Vagina (tissue), 2 donors: ENCODE data around the gene TBC1D24. TPM values are rescaled to one million over a fixed set of nuclear protein-coding genes. Genes with fewer than 3 reads are reported as not detected.
A peak's percentile ranks its signal among the peaks of the same experiment; 100 is the strongest.

Experiments
- DNase-seq, 2 donors: peaks; one replicate each; pipeline ENCODE4 v3.0.0-alpha.2; 2017; ENCODE audit errors: extremely low spot score in 2 of 2
- H3K27ac ChIP-seq: fragments of 200-600 bp; sonication (generic); one replicate; pipeline ENCODE4 v1.5.1; 2019
- H3K27me3 ChIP-seq: fragments of 200-600 bp; sonication (generic); one replicate; pipeline ENCODE4 v1.5.1; 2019
- H3K36me3 ChIP-seq, 2 donors: fragments of 200-600 bp; sonication (generic); one replicate each; pipeline ENCODE4 v1.5.1; 2017 to 2019
- H3K4me1 ChIP-seq: fragments of 200-600 bp; sonication (generic); one replicate; pipeline ENCODE4 v1.5.1; 2019
- H3K4me3 ChIP-seq, 2 donors: fragments of 200-600 bp; sonication (generic); 1 replicate in 1 of 2; 2 replicates in 1 of 2; pipeline ENCODE4 v1.5.1; 2016 to 2019
- H3K9me3 ChIP-seq: fragments of 200-600 bp; sonication (generic); one replicate; pipeline ENCODE4 v1.5.1; 2019
- POLR2A ChIP-seq, 2 donors: fragments of 450-650 bp; IDR thresholded peaks; one replicate each; pipeline ENCODE4 v1.6.1; 2017; ENCODE audit warnings: antibody characterized with exemption in 2 of 2, mild to moderate bottlenecking in 2 of 2, moderate library complexity in 2 of 2
- POLR2AphosphoS5 ChIP-seq, 2 donors: sonication (generic); formaldehyde crosslinking; IDR thresholded peaks; one replicate each; pipeline ENCODE4 v1.9.0; 2017; ENCODE audit warnings: antibody characterized with exemption in 2 of 2, mild to moderate bottlenecking in 2 of 2, low read depth in 1 of 2; ENCODE audit not compliant: insufficient read depth in 1 of 2
- intact Hi-C: fragments of 100-400 bp; cut with DNase I; formaldehyde crosslinking; loops from one replicate; pipeline ENCODE4 v1.15.1; 2023
- total RNA-seq: library from RNA; depleted of rRNA; stranded (reverse); fragments of >200 nt; gene quantifications from one replicate; pipeline ENCODE4 v1.2.3, GENCODE V29; 2016
- TF ChIP-seq, protein P1 (sequence below), 3 experiments: fragments of 450-650 bp in 2 of 3; fragments of 200-600 bp in 1 of 3; sonication (generic) in 1 of 3; IDR thresholded peaks; one replicate each; pipeline ENCODE4 v1.5.1; 2017 to 2019; ENCODE audit warnings: antibody characterized with exemption in 3 of 3, mild to moderate bottlenecking in 2 of 3, moderate library complexity in 2 of 3

The TBC1D24 gene
- total RNA-seq, 1 donor from 2014 or later, result 9.6 TPM

DNA sequence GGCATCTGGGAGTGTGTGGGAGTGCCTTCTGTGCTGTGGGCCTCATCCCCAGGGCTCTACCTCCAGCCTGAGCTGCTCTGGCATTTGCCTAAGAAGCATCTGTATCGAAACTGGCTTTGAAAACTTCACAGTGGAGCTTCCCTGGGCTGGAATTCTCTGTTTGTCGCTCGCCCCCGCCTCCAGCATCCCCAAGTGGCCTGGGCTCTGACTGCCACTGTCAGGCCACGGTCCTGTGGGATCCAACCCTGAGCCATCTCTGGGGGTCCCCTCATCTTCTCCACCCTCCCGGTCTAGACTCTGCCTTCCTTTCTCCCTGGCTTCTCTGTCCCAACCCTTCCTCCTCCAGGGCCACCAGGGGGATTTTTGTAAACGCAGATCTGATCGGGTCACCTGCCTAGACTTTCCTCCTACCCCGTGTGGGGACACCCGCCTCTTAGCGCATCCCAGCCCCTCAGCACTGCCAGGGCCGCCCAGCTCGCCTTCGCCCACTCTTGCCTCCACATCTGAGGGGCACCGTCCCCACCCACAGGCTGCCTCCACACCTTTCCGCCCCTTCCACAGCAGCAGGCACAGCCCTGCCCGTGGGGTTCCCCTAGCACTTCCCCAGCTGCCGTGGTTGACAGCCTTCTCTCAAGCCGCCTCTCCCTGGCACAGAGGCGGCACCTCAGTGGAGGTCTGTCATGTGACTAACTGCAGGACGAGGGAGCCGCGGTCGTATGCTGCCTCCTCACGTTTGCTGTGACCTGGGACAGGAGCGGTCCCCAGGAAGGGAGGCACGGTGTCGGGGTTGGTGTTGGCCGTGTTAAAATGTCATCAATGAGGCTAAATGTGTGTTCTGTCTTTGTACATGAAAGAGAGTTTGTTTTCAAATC, 12.0 kb downstream of the TBC1D24 start:
- Histone ChIP-seq H3K9me3 (no peaks in the 10 kb centered on the region), H3K27ac (no peak overlapping the region), H3K4me1 (peaks cover 26% of the 10 kb centered on the region), H3K27me3 (no peaks in the 10 kb centered on the region), H3K4me3 (no peak overlapping the region), H3K36me3 (no peaks in the 10 kb centered on the region)
- TF ChIP-seq, protein P1, sequence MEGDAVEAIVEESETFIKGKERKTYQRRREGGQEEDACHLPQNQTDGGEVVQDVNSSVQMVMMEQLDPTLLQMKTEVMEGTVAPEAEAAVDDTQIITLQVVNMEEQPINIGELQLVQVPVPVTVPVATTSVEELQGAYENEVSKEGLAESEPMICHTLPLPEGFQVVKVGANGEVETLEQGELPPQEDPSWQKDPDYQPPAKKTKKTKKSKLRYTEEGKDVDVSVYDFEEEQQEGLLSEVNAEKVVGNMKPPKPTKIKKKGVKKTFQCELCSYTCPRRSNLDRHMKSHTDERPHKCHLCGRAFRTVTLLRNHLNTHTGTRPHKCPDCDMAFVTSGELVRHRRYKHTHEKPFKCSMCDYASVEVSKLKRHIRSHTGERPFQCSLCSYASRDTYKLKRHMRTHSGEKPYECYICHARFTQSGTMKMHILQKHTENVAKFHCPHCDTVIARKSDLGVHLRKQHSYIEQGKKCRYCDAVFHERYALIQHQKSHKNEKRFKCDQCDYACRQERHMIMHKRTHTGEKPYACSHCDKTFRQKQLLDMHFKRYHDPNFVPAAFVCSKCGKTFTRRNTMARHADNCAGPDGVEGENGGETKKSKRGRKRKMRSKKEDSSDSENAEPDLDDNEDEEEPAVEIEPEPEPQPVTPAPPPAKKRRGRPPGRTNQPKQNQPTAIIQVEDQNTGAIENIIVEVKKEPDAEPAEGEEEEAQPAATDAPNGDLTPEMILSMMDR (IDR thresholded peaks at IDR 0.05), result peak in 1 of 3 experiments; percentile 5
- no peak for TF ChIP-seq POLR2AphosphoS5 (IDR thresholded peaks at IDR 0.05; ENCODE audit: insufficient read depth in 1 of 2, low read depth in 1 of 2)
- intact Hi-C loops, result no loop called here
- no peak for DNase-seq

DNA sequence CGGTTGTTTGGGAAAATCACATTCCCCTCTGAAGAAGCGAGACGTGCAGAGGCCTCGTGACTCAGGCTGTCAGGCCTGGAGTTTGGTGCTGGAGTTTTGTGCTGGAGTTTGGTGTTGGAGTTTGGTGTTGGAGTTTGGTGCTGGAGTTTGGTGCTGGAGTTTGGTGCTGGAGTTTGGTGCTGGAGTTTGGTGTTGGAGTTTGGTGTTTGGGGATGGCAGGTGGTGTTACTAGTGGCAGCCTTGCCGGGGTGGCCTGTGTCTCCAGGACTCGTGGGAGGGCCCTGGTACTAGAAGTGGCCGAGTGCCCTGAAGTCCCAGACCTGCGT, 12.6 kb downstream of the TBC1D24 start:
- no peak overlapping the region for H3K27ac ChIP-seq

DNA sequence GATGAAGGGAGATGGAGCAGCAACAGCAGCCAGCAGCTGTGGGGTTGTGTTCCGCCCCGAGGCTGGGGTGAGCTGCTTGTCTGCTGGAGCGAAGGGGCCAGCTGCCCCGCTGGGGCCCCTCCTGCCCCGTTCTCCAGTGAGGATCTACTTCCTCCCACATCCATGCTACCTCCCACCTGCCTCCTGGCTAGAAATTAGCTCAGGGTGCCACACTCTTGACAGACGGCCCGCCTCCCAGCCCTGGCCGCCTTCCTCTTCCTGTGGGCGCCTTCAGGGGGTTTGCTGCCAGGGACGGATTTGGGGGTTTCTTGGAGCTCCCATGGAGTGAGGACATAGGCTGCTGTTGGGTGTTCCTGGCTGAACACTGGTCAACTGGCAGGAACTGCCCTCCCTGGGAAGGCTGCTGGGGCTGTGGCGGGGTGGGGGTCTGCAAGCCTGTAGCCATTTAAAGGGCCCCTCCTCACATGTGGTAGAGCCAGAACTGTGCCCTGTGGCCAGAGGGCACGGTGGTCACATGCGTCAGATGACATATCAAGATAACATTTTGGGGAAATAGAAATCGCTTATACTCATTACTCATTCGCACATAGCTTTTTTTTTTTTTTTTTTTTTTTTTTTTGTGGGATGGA, 13.1 kb downstream of the TBC1D24 start:
- Histone ChIP-seq H3K9me3 (no peaks in the 10 kb centered on the region), H3K27ac (no peak overlapping the region), H3K27me3 (no peaks in the 10 kb centered on the region), H3K4me1 (peaks cover 15% of the 10 kb centered on the region), H3K4me3 (no peak overlapping the region), H3K36me3 (no peaks in the 10 kb centered on the region)
- no peak for DNase-seq
- TF ChIP-seq, protein P1 (IDR thresholded peaks at IDR 0.05), result no peak
- TF ChIP-seq POLR2AphosphoS5 (IDR thresholded peaks at IDR 0.05; ENCODE audit: insufficient read depth in 1 of 2, low read depth in 1 of 2) (no peak), POLR2A (IDR thresholded peaks at IDR 0.05) (no peak)
- intact Hi-C loops, result no loop called here

More for the DNA sequence above, 12.6 kb downstream of the TBC1D24 start:
- H3K4me3 ChIP-seq, result no peak overlapping the region
- intact Hi-C loops, result no loop called here
- no peaks in the 10 kb centered on the region for H3K27me3 ChIP-seq
- peaks cover 21% of the 10 kb centered on the region for H3K4me1 ChIP-seq
- no peaks in the 10 kb centered on the region for H3K36me3 ChIP-seq
- no peaks in the 10 kb centered on the region for H3K9me3 ChIP-seq
- no peak for DNase-seq
- TF ChIP-seq POLR2AphosphoS5 (IDR thresholded peaks at IDR 0.05; ENCODE audit: insufficient read depth in 1 of 2, low read depth in 1 of 2) (no peak), POLR2A (IDR thresholded peaks at IDR 0.05) (no peak)
- TF ChIP-seq, protein P1 (IDR thresholded peaks at IDR 0.05), result no peak

DNA sequence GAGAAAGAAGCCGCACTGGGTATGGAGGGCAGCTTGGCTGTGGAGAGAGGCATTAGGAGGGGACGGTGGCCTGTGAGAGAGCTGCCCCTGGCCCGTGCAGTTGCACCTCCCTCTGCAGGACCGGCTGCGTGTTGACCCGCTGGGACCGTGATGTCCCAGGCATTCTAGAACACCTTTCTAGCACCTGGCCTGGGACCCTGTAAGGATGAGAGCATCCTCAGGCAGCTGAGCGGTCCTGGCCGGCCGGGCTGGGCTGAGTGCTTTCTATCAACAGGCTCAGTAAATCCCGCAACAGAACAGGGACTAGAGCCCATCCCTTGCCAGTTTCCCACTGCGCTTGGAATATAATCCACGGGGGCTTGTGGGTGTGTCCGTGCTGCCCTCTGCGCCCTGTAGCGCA, 14.7 kb downstream of the TBC1D24 start:
- TF ChIP-seq, protein P1 (IDR thresholded peaks at IDR 0.05), result no peak
- no peak for TF ChIP-seq POLR2A (IDR thresholded peaks at IDR 0.05)
- no peak for TF ChIP-seq POLR2AphosphoS5 (IDR thresholded peaks at IDR 0.05; ENCODE audit: insufficient read depth in 1 of 2, low read depth in 1 of 2)
- Histone ChIP-seq H3K27me3 (no peaks in the 10 kb centered on the region), H3K27ac (no peak overlapping the region), H3K9me3 (no peaks in the 10 kb centered on the region), H3K4me3 (no peak overlapping the region), H3K4me1 (peaks cover 4% of the 10 kb centered on the region), H3K36me3 (no peaks in the 10 kb centered on the region)
- DNase-seq, result no peak
- intact Hi-C loops, result no loop called here
